NCI-H345 treated with DMSO at 0.1 percent for 48 hours (cell line): ENCODE results near the gene INPPL1.
"Not testable (repeated sequence)": the region's sequence is repeated elsewhere in the genome, so short reads cannot be mapped to it uniquely, and the experiment has no call there.

Experiments
- DNase-seq: peaks from one replicate; lab custom pipeline; 2025; ENCODE audit not compliant: unreplicated experiment; lab: John Stamatoyannopoulos, UW

INPPL1 gene

GRCh38 chr11:72244060-72244360 lies 19.4 kb downstream of the INPPL1 start, which contains the start of gene PHOX2A:
Gene PHOX2A (minus strand): TSS chr11:72244176. CDS start chr11:72244004, 172 bp downstream.
- no peak for DNase-seq

DNA sequence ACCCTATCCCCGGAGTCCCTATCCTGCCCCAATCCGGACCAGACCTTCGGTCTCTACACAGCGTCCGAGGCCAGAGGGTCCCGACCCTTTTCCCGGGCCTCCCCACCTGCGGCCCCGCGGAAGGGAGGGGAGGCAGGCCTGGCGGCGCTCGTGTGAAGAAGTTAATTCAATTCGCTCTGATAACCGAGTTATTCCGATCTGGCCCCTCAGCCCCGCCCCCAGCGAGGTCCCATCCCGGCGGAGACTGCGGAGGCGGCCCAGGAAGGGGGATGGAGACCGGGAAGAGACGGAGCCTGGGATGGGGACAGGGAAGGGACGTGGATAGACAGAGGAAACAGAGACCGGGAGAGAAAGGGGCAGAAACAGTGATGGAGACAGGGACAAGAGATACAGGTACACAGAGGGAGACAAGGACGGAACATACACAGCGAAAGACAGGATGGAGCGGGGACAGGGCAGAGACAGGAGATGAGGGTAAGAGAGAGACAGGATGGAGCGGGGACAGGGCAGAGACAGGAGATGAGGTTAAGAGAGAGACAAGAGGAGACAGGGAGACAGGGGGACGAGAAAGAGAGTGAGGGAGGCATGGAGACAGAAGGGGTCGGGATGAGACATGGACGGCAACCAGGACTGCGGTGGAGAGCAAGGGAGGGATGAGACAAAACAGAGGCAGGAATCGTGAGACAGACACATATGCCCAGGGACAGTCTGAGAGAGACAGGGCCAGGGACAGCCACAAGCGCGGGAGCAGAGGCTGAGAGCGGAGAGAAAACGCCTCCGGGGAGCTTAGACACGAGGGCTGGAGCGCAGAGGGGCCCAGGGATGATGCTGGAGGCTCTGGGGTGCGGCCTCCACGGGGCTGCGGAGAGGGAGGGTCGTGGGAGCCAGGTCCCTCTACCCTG lies 20.0 kb downstream of the INPPL1 start:
- DNase-seq, result no peak

- no peak for DNase-seq
These were observed 20.8 kb downstream of the INPPL1 start for GRCh38 chr11:72245263-72245816.

GRCh38 chr11:72247584-72247983 lies 23.0 kb downstream of the INPPL1 start:
- DNase-seq, result no peak

DNA sequence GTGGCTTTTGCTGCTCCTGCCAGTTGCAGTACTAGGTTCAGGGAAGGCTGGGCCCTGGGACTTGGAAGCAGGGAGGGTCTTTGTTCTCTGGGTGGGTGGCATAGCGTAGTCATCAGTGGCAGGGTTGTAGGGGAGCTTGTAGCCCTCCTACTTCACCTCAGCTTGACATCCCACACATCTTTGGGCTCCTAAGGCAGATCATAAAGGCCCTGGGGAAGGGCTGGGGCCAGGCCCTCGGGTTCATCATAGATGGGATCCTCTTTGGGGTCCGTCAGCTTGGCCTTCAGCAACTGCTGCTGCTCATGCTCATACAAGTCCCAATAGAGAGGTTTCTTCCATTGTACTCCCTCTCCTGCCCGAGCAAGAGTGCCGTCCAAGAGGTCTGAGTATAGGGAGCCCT lies 25.4 kb downstream of the INPPL1 start:
- DNase-seq, result no peak

GRCh38 chr11:72250661-72251464 lies 26.3 kb downstream of the INPPL1 start:
- no peak for DNase-seq

- no peak for DNase-seq
These were observed 27.0 kb downstream of the INPPL1 start for GRCh38 chr11:72251614-72252013.

DNA sequence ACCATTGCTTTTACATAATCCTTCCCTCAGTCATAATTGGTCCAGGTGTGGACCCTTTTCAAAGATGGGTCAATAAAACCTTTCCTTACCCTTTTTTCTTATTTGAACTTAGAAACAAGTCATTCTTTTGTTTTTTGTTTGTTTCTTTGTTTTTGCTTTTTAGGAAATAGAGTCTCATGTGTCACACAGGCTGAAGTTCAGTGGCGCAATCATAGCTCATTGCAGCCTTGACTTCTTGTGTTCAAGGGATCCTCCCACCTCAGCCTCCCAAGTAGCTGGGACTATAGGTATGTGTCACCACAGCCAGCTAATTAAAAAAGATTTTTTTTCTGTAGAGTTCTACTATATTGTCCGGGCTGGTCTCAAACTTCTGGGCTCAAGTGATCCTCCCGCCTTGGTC lies 28.8 kb downstream of the INPPL1 start:
- DNase-seq, result no peak

DNA sequence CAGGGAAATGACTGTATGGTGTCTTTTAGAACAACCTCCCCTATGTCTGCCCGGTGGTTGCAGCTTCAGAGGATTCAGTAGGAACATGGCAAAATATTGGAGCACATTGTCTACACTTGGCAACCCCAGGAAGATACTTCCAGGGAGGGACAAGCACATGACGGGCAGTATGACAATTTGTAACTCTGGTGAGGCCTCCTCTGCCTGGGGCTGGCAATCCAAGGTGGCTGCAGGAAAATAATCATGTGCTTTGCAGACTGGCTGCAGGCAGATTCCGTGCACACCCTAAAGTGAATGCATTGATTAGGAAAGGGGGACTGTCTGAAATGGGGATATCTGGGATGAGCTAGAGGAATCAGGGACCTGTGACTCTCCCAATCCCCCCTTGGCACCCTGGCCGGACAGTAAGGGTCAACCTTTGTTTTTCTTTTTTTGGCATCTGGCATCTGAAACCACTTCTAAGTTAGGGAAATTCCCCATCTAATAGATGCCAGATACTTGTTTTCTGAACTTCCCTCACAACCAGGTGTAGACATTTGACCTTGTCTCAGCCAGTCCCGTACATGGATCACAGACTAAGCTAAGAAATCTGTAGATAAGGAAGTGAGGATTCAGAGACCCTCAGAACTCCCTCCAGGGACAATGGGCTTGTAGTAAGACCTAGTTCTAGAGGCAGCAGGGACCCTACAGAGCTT lies 29.9 kb downstream of the INPPL1 start:
- DNase-seq, result no peak

GRCh38 chr11:72257570-72257969 lies 33.0 kb downstream of the INPPL1 start:
- DNase-seq, result no peak

GRCh38 chr11:72259490-72259889 lies 34.9 kb downstream of the INPPL1 start:
- DNase-seq, result no peak

GRCh38 chr11:72260574-72260973 lies 36.0 kb downstream of the INPPL1 start:
- no peak for DNase-seq

GRCh38 chr11:72263361-72263760 lies 38.8 kb downstream of the INPPL1 start:
- DNase-seq, result no peak

- no peak for DNase-seq
These were observed 41.4 kb downstream of the INPPL1 start for GRCh38 chr11:72265951-72266350.

GRCh38 chr11:72266960-72267359 lies 42.4 kb downstream of the INPPL1 start:
- DNase-seq, result not testable (repeated sequence)

DNA sequence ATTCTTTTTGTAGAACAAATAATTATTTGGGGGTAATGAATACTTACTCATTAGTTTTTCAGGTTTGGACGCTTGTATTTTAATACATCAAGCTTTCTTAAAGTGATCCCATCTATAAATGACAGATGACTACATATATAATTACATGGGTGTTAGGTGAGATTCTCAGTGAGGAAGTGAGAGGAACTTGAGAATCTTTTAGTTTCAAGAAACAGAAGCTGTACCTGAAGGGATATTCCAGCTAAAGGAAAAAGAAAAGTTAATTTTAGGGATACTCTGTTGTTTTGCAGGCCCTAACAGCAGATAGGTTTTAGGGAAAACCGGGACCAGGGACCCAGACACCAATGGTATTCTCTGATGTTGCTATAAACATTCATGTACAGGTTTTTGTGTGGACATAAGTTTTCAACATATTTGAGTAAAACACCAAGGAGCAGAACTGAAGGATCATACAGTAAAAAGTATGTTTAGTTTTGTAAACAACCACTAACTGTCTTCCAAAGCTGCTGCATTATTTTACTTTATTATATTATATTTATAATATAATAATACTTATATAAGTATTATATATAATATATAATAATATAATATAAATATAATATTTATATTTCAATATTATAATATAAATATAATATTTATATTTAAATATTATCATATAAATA lies 43.5 kb downstream of the INPPL1 start:
- no peak for DNase-seq

DNA sequence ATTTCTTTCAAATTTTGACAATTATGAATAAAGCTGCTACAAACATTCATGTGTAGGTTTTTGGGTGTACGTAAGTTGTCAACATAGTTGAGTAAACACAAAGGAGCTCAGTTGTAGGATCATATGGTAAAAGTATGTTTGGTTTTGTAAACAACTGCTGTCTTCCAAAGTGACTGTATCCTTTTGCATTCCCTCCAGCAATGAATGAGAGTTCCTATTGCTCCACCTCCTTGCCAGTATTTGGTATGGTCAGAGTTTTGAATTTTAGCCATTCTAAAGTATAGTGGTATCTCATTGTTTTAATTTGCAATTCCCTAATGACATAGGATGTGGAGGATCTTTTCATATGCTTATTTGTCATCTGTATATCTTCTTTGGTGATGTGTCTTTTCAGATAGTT lies 47.4 kb downstream of the INPPL1 start:
- no peak for DNase-seq

GRCh38 chr11:72274435-72274834 lies 49.9 kb downstream of the INPPL1 start:
- DNase-seq, result no peak

- no peak for DNase-seq
These were observed 54.3 kb downstream of the INPPL1 start for GRCh38 chr11:72278905-72279304.

GRCh38 chr11:72280037-72280436 lies 55.5 kb downstream of the INPPL1 start:
- no peak for DNase-seq
